ENCODE results near the gene IGF1. TPM values are rescaled to one million over a fixed set of nuclear protein-coding genes. Genes with fewer than 3 reads are reported as not detected.

IGF1 gene
- total RNA-seq, 2 donors from 2014 or later: not detected

DNA sequence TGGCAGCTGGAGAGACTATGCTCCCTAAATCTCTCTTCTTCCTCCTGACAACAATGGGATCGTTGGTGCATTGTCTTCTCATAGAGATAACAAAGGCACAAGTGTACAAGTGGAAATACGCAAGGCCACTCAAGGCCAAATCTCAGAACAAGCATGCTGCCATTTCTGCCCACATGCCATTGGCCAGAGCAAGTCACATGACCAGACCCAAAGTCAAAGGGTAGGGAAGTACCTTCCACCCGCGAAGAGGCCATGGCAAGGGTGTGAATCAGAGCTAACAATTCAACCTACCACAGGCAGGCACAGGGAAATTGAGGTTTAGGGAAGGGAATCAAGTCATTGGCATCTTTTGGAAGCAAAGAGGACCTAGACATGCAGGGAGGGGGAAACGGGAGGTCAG is 38.5 kb upstream of the IGF1 start:
- H3K4me1 Mint-ChIP-seq: peaks cover 3% of the 10 kb centered on the region
- TF ChIP-seq, protein P1, sequence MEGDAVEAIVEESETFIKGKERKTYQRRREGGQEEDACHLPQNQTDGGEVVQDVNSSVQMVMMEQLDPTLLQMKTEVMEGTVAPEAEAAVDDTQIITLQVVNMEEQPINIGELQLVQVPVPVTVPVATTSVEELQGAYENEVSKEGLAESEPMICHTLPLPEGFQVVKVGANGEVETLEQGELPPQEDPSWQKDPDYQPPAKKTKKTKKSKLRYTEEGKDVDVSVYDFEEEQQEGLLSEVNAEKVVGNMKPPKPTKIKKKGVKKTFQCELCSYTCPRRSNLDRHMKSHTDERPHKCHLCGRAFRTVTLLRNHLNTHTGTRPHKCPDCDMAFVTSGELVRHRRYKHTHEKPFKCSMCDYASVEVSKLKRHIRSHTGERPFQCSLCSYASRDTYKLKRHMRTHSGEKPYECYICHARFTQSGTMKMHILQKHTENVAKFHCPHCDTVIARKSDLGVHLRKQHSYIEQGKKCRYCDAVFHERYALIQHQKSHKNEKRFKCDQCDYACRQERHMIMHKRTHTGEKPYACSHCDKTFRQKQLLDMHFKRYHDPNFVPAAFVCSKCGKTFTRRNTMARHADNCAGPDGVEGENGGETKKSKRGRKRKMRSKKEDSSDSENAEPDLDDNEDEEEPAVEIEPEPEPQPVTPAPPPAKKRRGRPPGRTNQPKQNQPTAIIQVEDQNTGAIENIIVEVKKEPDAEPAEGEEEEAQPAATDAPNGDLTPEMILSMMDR (conservative IDR thresholded peaks at IDR 0.05): no peak
- DNase-seq: no peak
- H3K27me3 ChIP-seq (ENCODE audit: control insufficient read depth, insufficient read depth, low read length, poor library complexity, severe bottlenecking): no peaks in the 10 kb centered on the region
- no peak overlapping the region for H3K27ac ChIP-seq (ENCODE audit: low read depth, low read length)
- H3K27ac Mint-ChIP-seq: no peak overlapping the region
- no peak overlapping the region for H3K4me3 ChIP-seq (ENCODE audit: low read length)
- no peaks in the 10 kb centered on the region for H3K27me3 Mint-ChIP-seq (ENCODE audit: insufficient read depth)
- no peaks in the 10 kb centered on the region for H3K9me3 Mint-ChIP-seq
- H3K36me3 Mint-ChIP-seq (ENCODE audit: low read depth): no peaks in the 10 kb centered on the region
- no peak overlapping the region for H3K9ac ChIP-seq (ENCODE audit: extremely low read depth, low read length, poor library complexity, severe bottlenecking)
- H3K4me3 Mint-ChIP-seq: no peak overlapping the region
- no peaks in the 10 kb centered on the region for H3K9me3 ChIP-seq (ENCODE audit: control insufficient read depth, low read length)
- 88 to 92% methylated on average over 2 to 5 of the region's 5 CpGs for WGBS, 2 experiments (ENCODE audit: insufficient coverage in 1 of 2, insufficient read length in 1 of 2)
- H3K4me1 ChIP-seq (ENCODE audit: control insufficient read depth, insufficient read depth, low read length): no peaks in the 10 kb centered on the region
- no peaks in the 10 kb centered on the region for H3K36me3 ChIP-seq (ENCODE audit: control insufficient read depth, insufficient read depth, low read length)

DNA sequence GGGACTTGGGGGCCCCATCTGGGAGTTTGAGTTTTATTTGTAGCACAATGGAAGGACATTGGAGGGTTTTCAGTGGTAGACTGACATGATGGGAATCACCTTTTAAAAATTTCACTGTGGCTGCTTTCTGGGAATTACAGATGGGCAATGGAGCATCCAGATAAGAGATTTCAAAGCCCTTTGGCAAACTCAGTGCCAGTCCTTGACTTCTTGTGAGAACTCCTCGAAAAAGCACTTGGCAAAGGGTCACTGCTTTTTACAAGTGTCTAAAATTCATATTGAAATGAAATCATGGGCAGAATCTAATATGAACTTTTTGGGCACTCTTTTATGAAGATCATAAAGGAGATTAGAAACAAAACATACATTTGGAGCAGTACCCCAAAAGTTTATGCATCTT is 34.3 kb upstream of the IGF1 start:
- no peaks in the 10 kb centered on the region for H3K9me3 Mint-ChIP-seq
- TF ChIP-seq, protein P1 (conservative IDR thresholded peaks at IDR 0.05): no peak

DNA sequence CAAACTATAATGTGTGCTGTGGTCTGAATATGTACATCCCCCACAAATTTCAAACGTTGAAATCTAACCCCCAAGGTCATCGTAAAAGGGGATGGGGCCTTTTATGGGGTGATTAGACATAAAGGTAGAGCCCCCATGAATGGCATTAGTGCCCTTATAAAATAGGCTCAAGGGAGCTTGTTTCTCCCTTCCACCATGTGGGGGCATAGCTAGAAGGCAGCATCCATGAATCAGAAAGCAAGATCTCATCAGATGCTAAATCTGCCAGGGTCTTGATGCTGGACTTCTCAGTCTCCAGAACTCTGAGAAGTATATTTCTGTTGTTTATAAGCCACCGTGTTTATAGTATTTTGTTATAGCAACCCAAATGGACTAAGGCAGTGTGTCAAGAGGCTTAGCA is 33.4 kb upstream of the IGF1 start:
- Mint-ChIP-seq H3K4me3 (no peak overlapping the region), H3K36me3 (ENCODE audit: low read depth) (no peaks in the 10 kb centered on the region), H3K9me3 (no peaks in the 10 kb centered on the region), H3K27ac (no peak overlapping the region), H3K4me1 (no peaks in the 10 kb centered on the region), H3K27me3 (ENCODE audit: insufficient read depth) (no peaks in the 10 kb centered on the region)
- H3K4me1 ChIP-seq (ENCODE audit: control insufficient read depth, insufficient read depth, low read length): no peaks in the 10 kb centered on the region
- no peaks in the 10 kb centered on the region for H3K27me3 ChIP-seq (ENCODE audit: control insufficient read depth, insufficient read depth, low read length, poor library complexity, severe bottlenecking)
- no peak overlapping the region for H3K27ac ChIP-seq (ENCODE audit: low read depth, low read length)
- 87% methylated on average over 3 of the region's 3 CpGs; no CpG with 5 or more reads in 1 of the 2 experiments for WGBS, 2 experiments (ENCODE audit: insufficient coverage in 1 of 2, insufficient read length in 1 of 2)
- no peak overlapping the region for H3K9ac ChIP-seq (ENCODE audit: extremely low read depth, low read length, poor library complexity, severe bottlenecking)
- peak; percentile 52 for DNase-seq
- H3K9me3 ChIP-seq (ENCODE audit: control insufficient read depth, low read length): no peaks in the 10 kb centered on the region
- TF ChIP-seq, protein P1 (conservative IDR thresholded peaks at IDR 0.05): peak; percentile 44
- H3K36me3 ChIP-seq (ENCODE audit: control insufficient read depth, insufficient read depth, low read length): no peaks in the 10 kb centered on the region
- H3K4me3 ChIP-seq (ENCODE audit: low read length): no peak overlapping the region

More for the DNA sequence above, 34.3 kb upstream of the IGF1 start:
- Mint-ChIP-seq H3K4me3 (no peak overlapping the region), H3K27me3 (ENCODE audit: insufficient read depth) (no peaks in the 10 kb centered on the region), H3K36me3 (ENCODE audit: low read depth) (no peaks in the 10 kb centered on the region), H3K4me1 (no peaks in the 10 kb centered on the region), H3K27ac (no peak overlapping the region)
- DNase-seq: no peak
- Histone ChIP-seq H3K36me3 (ENCODE audit: control insufficient read depth, insufficient read depth, low read length) (no peaks in the 10 kb centered on the region), H3K4me1 (ENCODE audit: control insufficient read depth, insufficient read depth, low read length) (no peaks in the 10 kb centered on the region), H3K27ac (ENCODE audit: low read depth, low read length) (no peak overlapping the region), H3K9ac (ENCODE audit: extremely low read depth, low read length, poor library complexity, severe bottlenecking) (no peak overlapping the region), H3K27me3 (ENCODE audit: control insufficient read depth, insufficient read depth, low read length, poor library complexity, severe bottlenecking) (no peaks in the 10 kb centered on the region), H3K9me3 (ENCODE audit: control insufficient read depth, low read length) (no peaks in the 10 kb centered on the region), H3K4me3 (ENCODE audit: low read length) (no peak overlapping the region)
- 91 to 100% methylated on average over 1 of the region's 1 CpG for WGBS, 2 experiments (ENCODE audit: insufficient coverage in 1 of 2, insufficient read length in 1 of 2)

Data from endodermal cell (in vitro differentiated cells).